ENCODE measurements around the gene YIPF2.

YIPF2 gene

GRCh38 chr19:10928563-10929401 is at the start of gene YIPF2, which contains the start of gene TIMM29:
Gene YIPF2 (minus strand): TSS chr19:10928639. CDS start chr19:10928410, 229 bp downstream.
Gene TIMM29 (plus strand): TSS chr19:10928811. CDS start chr19:10928823, 12 bp downstream.
- DNase-seq (ENCODE audit: low read depth), result peak; percentile 96
- H3K4me3 ChIP-seq (ENCODE audit: low read depth, low read length), result peak within 1 kb of the TSS; percentile 99
- no peak for TF ChIP-seq CTCF (IDR thresholded peaks at IDR 0.05; ENCODE audit: control insufficient read depth, extremely low read depth, insufficient read depth)

GRCh38 chr19:10977742-10978092 is 49.3 kb upstream of the YIPF2 start:
- no peak for DNase-seq (ENCODE audit: low read depth)
- no peak overlapping the region for H3K4me3 ChIP-seq (ENCODE audit: low read depth, low read length)
- TF ChIP-seq CTCF (IDR thresholded peaks at IDR 0.05; ENCODE audit: control insufficient read depth, extremely low read depth, insufficient read depth), result no peak

- no peak for TF ChIP-seq CTCF (IDR thresholded peaks at IDR 0.05; ENCODE audit: control insufficient read depth, extremely low read depth, insufficient read depth)
- DNase-seq (ENCODE audit: low read depth), result no peak
- H3K4me3 ChIP-seq (ENCODE audit: low read depth, low read length), result no peak overlapping the region
Observed at GRCh38 chr19:10976131-10976892, 47.9 kb upstream of the YIPF2 start.

- H3K4me3 ChIP-seq (ENCODE audit: low read depth, low read length), result no peak overlapping the region
- no peak for TF ChIP-seq CTCF (IDR thresholded peaks at IDR 0.05; ENCODE audit: control insufficient read depth, extremely low read depth, insufficient read depth)
Observed at GRCh38 chr19:10975374-10976130, 47.1 kb upstream of the YIPF2 start.

GRCh38 chr19:10971107-10971726 is 42.8 kb upstream of the YIPF2 start:
- no peak for DNase-seq (ENCODE audit: low read depth)
- TF ChIP-seq CTCF (IDR thresholded peaks at IDR 0.05; ENCODE audit: control insufficient read depth, extremely low read depth, insufficient read depth), result no peak
- H3K4me3 ChIP-seq (ENCODE audit: low read depth, low read length), result no peak overlapping the region

More at GRCh38 chr19:10975374-10976130, 47.1 kb upstream of the YIPF2 start:
- no peak for DNase-seq (ENCODE audit: low read depth)

GRCh38 chr19:10968527-10969135 is 40.2 kb upstream of the YIPF2 start:
- H3K4me3 ChIP-seq (ENCODE audit: low read depth, low read length), result no peak overlapping the region
- no peak for DNase-seq (ENCODE audit: low read depth)
- no peak for TF ChIP-seq CTCF (IDR thresholded peaks at IDR 0.05; ENCODE audit: control insufficient read depth, extremely low read depth, insufficient read depth)

All from LNCaP clone FGC (cell line).